ENCODE results near the gene FHIT. TPM values are rescaled to one million over a fixed set of nuclear protein-coding genes. Genes with fewer than 3 reads are reported as not detected.

The FHIT gene
- total and polyA plus RNA-seq, 2 of the 4 experiments (the other 2 are of a cell fraction): 0.07 TPM; not detected in 1

DNA sequence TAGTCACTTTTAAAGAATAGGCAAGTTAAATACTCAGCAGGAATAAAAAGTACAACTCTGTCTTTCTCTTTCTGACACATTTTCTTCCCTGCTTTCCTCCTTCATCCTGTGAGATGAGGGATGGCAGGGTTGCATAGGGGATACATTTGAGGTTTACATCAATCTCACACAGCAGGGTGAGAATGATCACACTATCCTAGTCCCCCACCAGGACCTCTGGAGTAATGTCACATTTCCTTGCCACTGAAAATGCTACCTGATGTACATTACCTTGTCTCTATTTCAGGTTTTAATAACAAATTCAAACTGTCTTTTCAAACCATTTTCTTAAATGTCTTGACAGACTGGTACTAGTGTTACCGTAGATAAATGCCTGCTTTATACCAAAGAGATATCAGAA, 816.9 kb downstream of the FHIT start:
- H3K9ac ChIP-seq (ENCODE audit: low read depth, low read length): no peak overlapping the region
- BruUV-seq (replicated peaks): no TSS peak
- H2AK9ac ChIP-seq (replicated peaks; ENCODE audit: low read depth, low read length, poor library complexity): no peak overlapping the region
- no peaks in the 10 kb centered on the region for H3K9me1 ChIP-seq (ENCODE audit: insufficient read depth, low read length)
- no peaks in the 10 kb centered on the region for H3K9me3 ChIP-seq (ENCODE audit: control insufficient read depth, insufficient read depth, low read length)
- H3K18ac ChIP-seq (ENCODE audit: low read depth, low read length): no peak overlapping the region
- CTCF ChIA-PET: no interaction called here
- H3K4me2 ChIP-seq (ENCODE audit: low read depth, low read length): no peak overlapping the region
- POLR2A ChIA-PET (ENCODE audit: unreplicated experiment): no interaction called here
- no peak overlapping the region for H4K91ac ChIP-seq (ENCODE audit: insufficient read depth, low read depth, low read length)
- H3K36me3 ChIP-seq (ENCODE audit: control insufficient read depth, insufficient read depth, low read length): no peaks in the 10 kb centered on the region
- H2BK15ac ChIP-seq (ENCODE audit: low read depth, low read length): no peak overlapping the region
- no peak overlapping the region for H3K4ac ChIP-seq (ENCODE audit: low read depth, low read length)
- no peak overlapping the region for H2AFZ ChIP-seq (replicated peaks; ENCODE audit: low read length, poor library complexity)
- H2BK20ac ChIP-seq (ENCODE audit: low read depth, low read length): no peak overlapping the region
- DNase-seq: no peak
- H3K4me3 ChIP-seq (ENCODE audit: insufficient read depth, low read depth, low read length): no peak overlapping the region
- H2BK120ac ChIP-seq (ENCODE audit: low read depth, low read length): no peak overlapping the region
- no peaks in the 10 kb centered on the region for H4K20me1 ChIP-seq (ENCODE audit: insufficient read depth, low read length)
- no peak overlapping the region for H2BK5ac ChIP-seq (ENCODE audit: low read depth, low read length, poor library complexity, severe bottlenecking)
- no peak overlapping the region for H2AK5ac ChIP-seq (ENCODE audit: low read depth, low read length)
- H3K4me1 ChIP-seq (ENCODE audit: control insufficient read depth, insufficient read depth, low read length): no peaks in the 10 kb centered on the region
- no peak overlapping the region for H3K14ac ChIP-seq (replicated peaks; ENCODE audit: low read depth, low read length)
- no peak for ATAC-seq (ENCODE audit: low read depth)
- dilution Hi-C loops (cut with HindIII; ENCODE audit: low sequenced_read_pairs, unreplicated experiment): no loop called here
- H3K27me3 ChIP-seq (ENCODE audit: control insufficient read depth, insufficient read depth, low read length): no peaks in the 10 kb centered on the region
- intact Hi-C loops (cut with micrococcal nuclease): loop anchor here (5.0 to 10.0 kb wide), 3 partner anchors 570 to 1130 kb away; no protein-coding TSS in a partner anchor
- no peak overlapping the region for H3K23ac ChIP-seq (ENCODE audit: low read depth, low read length)
- no peak overlapping the region for H4K5ac ChIP-seq (ENCODE audit: low read depth, low read length)
- WGBS, 2 experiments (ENCODE audit: extremely low coverage in 2 of 2, insufficient read length in 1 of 2): no CpG with 5 or more reads among the region's 1 CpG
- H3K56ac ChIP-seq (ENCODE audit: extremely low read depth, insufficient read depth, low read length): no peak overlapping the region
- in situ Hi-C loops (cut with MboI; ENCODE audit: low sequenced_read_pairs): no loop called here
- H3K79me1 ChIP-seq (ENCODE audit: low read depth in 1 of 2, low read length in 2 of 2): no peaks in the 10 kb centered on the region
- TF ChIP-seq RCOR1 (IDR thresholded peaks at IDR 0.05; ENCODE audit: insufficient replicate concordance, low read length) (no peak), RFX5 (IDR thresholded peaks at IDR 0.05; ENCODE audit: low read depth, low read length) (no peak), CEBPB (IDR thresholded peaks at IDR 0.05; ENCODE audit: low read depth, low read length) (no peak), FOS (IDR thresholded peaks at IDR 0.05; ENCODE audit: low read depth, low read length) (no peak), NFE2L2 (IDR thresholded peaks at IDR 0.05; ENCODE audit: low read depth, low read length) (no peak), MAZ (IDR thresholded peaks at IDR 0.05; ENCODE audit: borderline replicate concordance, low read depth, low read length) (no peak), RAD21 (IDR thresholded peaks at IDR 0.05; ENCODE audit: low read length) (no peak), MAFK (IDR thresholded peaks at IDR 0.05; ENCODE audit: low read depth, low read length) (no peak), POLR2A (IDR thresholded peaks at IDR 0.05; ENCODE audit: low read depth, low read length) (no peak)
- TF ChIP-seq, protein P1, sequence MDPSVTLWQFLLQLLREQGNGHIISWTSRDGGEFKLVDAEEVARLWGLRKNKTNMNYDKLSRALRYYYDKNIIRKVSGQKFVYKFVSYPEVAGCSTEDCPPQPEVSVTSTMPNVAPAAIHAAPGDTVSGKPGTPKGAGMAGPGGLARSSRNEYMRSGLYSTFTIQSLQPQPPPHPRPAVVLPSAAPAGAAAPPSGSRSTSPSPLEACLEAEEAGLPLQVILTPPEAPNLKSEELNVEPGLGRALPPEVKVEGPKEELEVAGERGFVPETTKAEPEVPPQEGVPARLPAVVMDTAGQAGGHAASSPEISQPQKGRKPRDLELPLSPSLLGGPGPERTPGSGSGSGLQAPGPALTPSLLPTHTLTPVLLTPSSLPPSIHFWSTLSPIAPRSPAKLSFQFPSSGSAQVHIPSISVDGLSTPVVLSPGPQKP (IDR thresholded peaks at IDR 0.05; ENCODE audit: borderline replicate concordance, low read depth, low read length): no peak
- H4K8ac ChIP-seq (ENCODE audit: low read depth in 2 of 2, low read length in 2 of 2): no peak overlapping the region
- no peak overlapping the region for H3K27ac ChIP-seq (ENCODE audit: insufficient read depth, low read length)
